ENCODE results near the gene PCDHGC5. TPM values are rescaled to one million over a fixed set of nuclear protein-coding genes. Genes with fewer than 3 reads are reported as not detected.

The PCDHGC5 gene
- total RNA-seq, 4 donors from 2014 or later = 3.1 to 5.9 (median 3.8) TPM

DNA sequence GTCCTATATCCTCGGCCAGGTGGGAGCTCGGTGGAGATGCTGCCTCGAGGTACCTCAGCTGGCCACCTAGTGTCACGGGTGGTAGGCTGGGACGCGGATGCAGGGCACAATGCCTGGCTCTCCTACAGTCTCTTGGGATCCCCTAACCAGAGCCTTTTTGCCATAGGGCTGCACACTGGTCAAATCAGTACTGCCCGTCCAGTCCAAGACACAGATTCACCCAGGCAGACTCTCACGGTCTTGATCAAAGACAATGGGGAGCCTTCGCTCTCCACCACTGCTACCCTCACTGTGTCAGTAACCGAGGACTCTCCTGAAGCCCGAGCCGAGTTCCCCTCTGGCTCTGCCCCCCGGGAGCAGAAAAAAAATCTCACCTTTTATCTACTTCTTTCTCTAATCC lies 11.1 kb upstream of the PCDHGC5 start:
- DNase-seq (ENCODE audit: low spot score in 2 of 2) = no peak
- H3K4me1 ChIP-seq = peaks cover 3 to 56% (median 26%) of the 10 kb centered on the region in 4 donors
- WGBS, 2 donors = 57 to 59% methylated on average over 9 of the region's 13 CpGs
- TF ChIP-seq, protein P1, sequence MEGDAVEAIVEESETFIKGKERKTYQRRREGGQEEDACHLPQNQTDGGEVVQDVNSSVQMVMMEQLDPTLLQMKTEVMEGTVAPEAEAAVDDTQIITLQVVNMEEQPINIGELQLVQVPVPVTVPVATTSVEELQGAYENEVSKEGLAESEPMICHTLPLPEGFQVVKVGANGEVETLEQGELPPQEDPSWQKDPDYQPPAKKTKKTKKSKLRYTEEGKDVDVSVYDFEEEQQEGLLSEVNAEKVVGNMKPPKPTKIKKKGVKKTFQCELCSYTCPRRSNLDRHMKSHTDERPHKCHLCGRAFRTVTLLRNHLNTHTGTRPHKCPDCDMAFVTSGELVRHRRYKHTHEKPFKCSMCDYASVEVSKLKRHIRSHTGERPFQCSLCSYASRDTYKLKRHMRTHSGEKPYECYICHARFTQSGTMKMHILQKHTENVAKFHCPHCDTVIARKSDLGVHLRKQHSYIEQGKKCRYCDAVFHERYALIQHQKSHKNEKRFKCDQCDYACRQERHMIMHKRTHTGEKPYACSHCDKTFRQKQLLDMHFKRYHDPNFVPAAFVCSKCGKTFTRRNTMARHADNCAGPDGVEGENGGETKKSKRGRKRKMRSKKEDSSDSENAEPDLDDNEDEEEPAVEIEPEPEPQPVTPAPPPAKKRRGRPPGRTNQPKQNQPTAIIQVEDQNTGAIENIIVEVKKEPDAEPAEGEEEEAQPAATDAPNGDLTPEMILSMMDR (IDR thresholded peaks at IDR 0.05) = no peak
- TF ChIP-seq POLR2A (IDR thresholded peaks at IDR 0.05) (no peak), EP300 (IDR thresholded peaks at IDR 0.05) (no peak)
- no peaks in the 10 kb centered on the region for H3K27me3 ChIP-seq
- peak overlapping the region in 2 of 4 donors; percentile 43 to 60 for H3K4me3 ChIP-seq
- H3K9me3 ChIP-seq = no peaks in the 10 kb centered on the region
- no peaks in the 10 kb centered on the region for H3K36me3 ChIP-seq
- no peak overlapping the region for H3K27ac ChIP-seq

- no peak for DNase-seq (ENCODE audit: low spot score in 2 of 2)
- H3K27me3 ChIP-seq = no peaks in the 10 kb centered on the region
- TF ChIP-seq POLR2A (IDR thresholded peaks at IDR 0.05) (no peak), EP300 (IDR thresholded peaks at IDR 0.05) (no peak)
- TF ChIP-seq, protein P1 (IDR thresholded peaks at IDR 0.05) = no peak
- no peaks in the 10 kb centered on the region for H3K9me3 ChIP-seq
- H3K27ac ChIP-seq = no peak overlapping the region
- H3K4me3 ChIP-seq = peak overlapping the region in 2 of 4 donors; percentile 3 to 60
- H3K4me1 ChIP-seq = peaks cover 3 to 62% (median 26%) of the 10 kb centered on the region in 4 donors
- no peaks in the 10 kb centered on the region for H3K36me3 ChIP-seq
- WGBS, 2 donors = 52 to 56% methylated on average over 20 of the region's 20 CpGs
Observed at GRCh38 chr5:141478321-141478945, 10.4 kb upstream of the PCDHGC5 start.

- Histone ChIP-seq H3K4me1 (peaks cover 3 to 73% (median 28%) of the 10 kb centered on the region in 4 donors), H3K36me3 (no peaks in the 10 kb centered on the region), H3K27me3 (no peaks in the 10 kb centered on the region), H3K27ac (no peak overlapping the region), H3K4me3 (no peak overlapping the region), H3K9me3 (no peaks in the 10 kb centered on the region)
- TF ChIP-seq POLR2A (IDR thresholded peaks at IDR 0.05) (no peak), EP300 (IDR thresholded peaks at IDR 0.05) (no peak)
- TF ChIP-seq, protein P1 (IDR thresholded peaks at IDR 0.05) = no peak
- no peak for DNase-seq (ENCODE audit: low spot score in 2 of 2)
Observed at GRCh38 chr5:141479776-141480175, 9.1 kb upstream of the PCDHGC5 start.

GRCh38 chr5:141483902-141484301 lies 5.0 kb upstream of the PCDHGC5 start:
- 77 to 84% methylated on average over 3 of the region's 3 CpGs for WGBS, 2 donors
- no peak overlapping the region for H3K27ac ChIP-seq
- H3K36me3 ChIP-seq = peaks cover 0 to 24% (median 0%) of the 10 kb centered on the region in 3 donors
- DNase-seq (ENCODE audit: low spot score in 2 of 2) = no peak
- no peak overlapping the region for H3K4me3 ChIP-seq
- no peaks in the 10 kb centered on the region for H3K9me3 ChIP-seq
- H3K27me3 ChIP-seq = no peaks in the 10 kb centered on the region
- peaks cover 0 to 57% (median 13%) of the 10 kb centered on the region in 4 donors for H3K4me1 ChIP-seq
- no peak for TF ChIP-seq EP300 (IDR thresholded peaks at IDR 0.05)
- TF ChIP-seq, protein P1 (IDR thresholded peaks at IDR 0.05) = no peak
- TF ChIP-seq POLR2A (IDR thresholded peaks at IDR 0.05) = no peak

- peaks cover 0 to 53% (median 12%) of the 10 kb centered on the region in 4 donors for H3K4me1 ChIP-seq
- no peak overlapping the region for H3K27ac ChIP-seq
- H3K9me3 ChIP-seq = no peaks in the 10 kb centered on the region
- peaks cover 0 to 27% (median 0%) of the 10 kb centered on the region in 3 donors for H3K36me3 ChIP-seq
- TF ChIP-seq EP300 (IDR thresholded peaks at IDR 0.05) = no peak
- TF ChIP-seq POLR2A (IDR thresholded peaks at IDR 0.05) = no peak
- no peaks in the 10 kb centered on the region for H3K27me3 ChIP-seq
- peak overlapping the region in 2 of 4 donors; percentile 22 to 36 for H3K4me3 ChIP-seq
- DNase-seq (ENCODE audit: low spot score in 2 of 2) = no peak
- 42 to 44% methylated on average over 4 of the region's 4 CpGs for WGBS, 2 donors
Observed at GRCh38 chr5:141484310-141484640, 4.6 kb upstream of the PCDHGC5 start.

Data from tibial nerve (tissue), 4 donors.